PC-9 (cell line): ENCODE data around the gene BNIPL. TPM values are rescaled to one million over a fixed set of nuclear protein-coding genes. Genes with fewer than 3 reads are reported as not detected.

ENCODE experiments used
- BruUV-seq: library from RNA; stranded (reverse); fragments of 400-500 nt; replicated peaks from 2 replicates; lab custom pipeline; 2021; lab: Mats Ljungman, UMichigan
- CTCF ChIA-PET: fragments of 300-600 bp; sonication (Branson Sonifier 250); formaldehyde crosslinking; loops from one replicate; lab custom pipeline; 2022; ENCODE audit warnings: antibody characterized with exemption; lab: Charles Lee
- POLR2A ChIA-PET: fragments of 300-600 bp; sonication (Branson Sonifier 250); formaldehyde crosslinking; loops from one replicate; lab custom pipeline; 2022; ENCODE audit warnings: antibody characterized with exemption; ENCODE audit not compliant: unreplicated experiment; lab: Charles Lee
- DNase-seq, 2 experiments: peaks; one replicate each; pipeline versions ENCODE4 v3.0.0 to v3.0.0-alpha.2; 2015 to 2022; ENCODE audit warnings: mixed read lengths in 1 of 2
- H2AFZ ChIP-seq: fragments of 200-600 bp; sonication (generic); 2 replicates; pipeline ENCODE4 v1.8.1; 2017; ENCODE audit warnings: antibody characterized with exemption
- H3F3A ChIP-seq: fragments of 200-600 bp; sonication (generic); 2 replicates; pipeline ENCODE4 v1.8.1; 2017; ENCODE audit warnings: antibody characterized with exemption, mild to moderate bottlenecking, low read depth; ENCODE audit not compliant: insufficient read depth
- H3K27ac ChIP-seq: fragments of 200-600 bp; sonication (generic); 2 replicates; pipeline ENCODE4 v1.6.1; 2016; ENCODE audit warnings: mixed run types
- H3K27me3 ChIP-seq: fragments of 200-600 bp; sonication (generic); 2 replicates; pipeline ENCODE4 v1.6.1; 2016; ENCODE audit warnings: low read depth, mixed run types; ENCODE audit not compliant: insufficient read depth
- H3K36me3 ChIP-seq: fragments of 200-600 bp; sonication (generic); 2 replicates; pipeline ENCODE4 v1.6.1; 2016; ENCODE audit warnings: low read depth, mixed run types
- H3K4me1 ChIP-seq: fragments of 200-600 bp; sonication (generic); replicated peaks from 2 replicates; pipeline ENCODE4 v1.6.1; 2016; ENCODE audit warnings: mixed run types; ENCODE audit not compliant: insufficient read depth
- H3K4me2 ChIP-seq: fragments of 200-600 bp; sonication (generic); 2 replicates; pipeline ENCODE4 v1.6.1; 2017; ENCODE audit warnings: mixed run types
- H3K4me3 ChIP-seq: fragments of 200-600 bp; sonication (generic); 2 replicates; pipeline ENCODE4 v1.6.1; 2016; ENCODE audit warnings: mixed run types
- H3K79me2 ChIP-seq: fragments of 200-600 bp; sonication (generic); 2 replicates; pipeline ENCODE4 v1.6.1; 2017; ENCODE audit warnings: low read depth, mixed run types
- H3K9me2 ChIP-seq: fragments of 200-600 bp; sonication (generic); 2 replicates; pipeline ENCODE4 v1.8.1; 2017; ENCODE audit warnings: mild to moderate bottlenecking; ENCODE audit not compliant: insufficient read depth
- H3K9me3 ChIP-seq: fragments of 200-600 bp; sonication (generic); 2 replicates; pipeline ENCODE4 v1.8.1; 2016; ENCODE audit warnings: low read depth; ENCODE audit not compliant: insufficient read depth
- H4K20me1 ChIP-seq: fragments of 200-600 bp; sonication (generic); 2 replicates; pipeline ENCODE4 v1.8.1; 2017; ENCODE audit not compliant: insufficient read depth
- EZH2 ChIP-seq: fragments of 200-600 bp; sonication (generic); IDR thresholded peaks from 2 replicates; pipeline ENCODE4 v1.8.0; 2017; ENCODE audit warnings: antibody characterized with exemption, low read depth
- intact Hi-C: fragments of 100-400 bp; cut with micrococcal nuclease; formaldehyde crosslinking; loops from one replicate; pipeline ENCODE4 v1.10.0; 2022; ENCODE audit not compliant: unreplicated experiment
- total RNA-seq: library from RNA; stranded (reverse); gene quantifications from 2 replicates; pipeline ENCODE4 v1.2.3, GENCODE V29; 2021
- TF ChIP-seq, protein P1 (sequence below): fragments of 200-600 bp; sonication (generic); conservative IDR thresholded peaks from 2 replicates; pipeline ENCODE4 v1.6.1; 2017; ENCODE audit warnings: mixed run types, antibody characterized with exemption, mild to moderate bottlenecking, moderate library complexity

The BNIPL gene
- total RNA-seq, 1 experiment from 2014 or later, result 3.0 TPM

DNA sequence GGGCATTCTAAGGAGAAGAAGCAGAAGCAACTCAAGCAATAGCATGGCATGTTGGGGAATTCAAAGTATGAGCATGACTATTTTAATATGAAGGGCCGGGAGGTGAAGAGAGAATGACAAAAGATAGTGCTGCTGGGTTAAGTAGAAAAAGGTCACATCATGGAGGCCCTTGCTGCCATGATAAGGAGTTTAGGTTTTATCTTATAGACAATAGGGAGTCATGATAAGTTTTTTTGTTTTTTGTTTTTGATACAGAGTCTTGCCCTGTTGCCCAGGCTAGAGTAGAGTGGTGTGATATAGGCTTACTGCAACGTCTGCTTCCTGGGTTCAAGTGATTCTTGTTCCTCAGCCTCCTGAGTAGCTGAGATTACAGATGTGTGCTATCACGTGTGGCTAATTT lies 3.1 kb downstream of the BNIPL start:
- TF ChIP-seq, protein P1, sequence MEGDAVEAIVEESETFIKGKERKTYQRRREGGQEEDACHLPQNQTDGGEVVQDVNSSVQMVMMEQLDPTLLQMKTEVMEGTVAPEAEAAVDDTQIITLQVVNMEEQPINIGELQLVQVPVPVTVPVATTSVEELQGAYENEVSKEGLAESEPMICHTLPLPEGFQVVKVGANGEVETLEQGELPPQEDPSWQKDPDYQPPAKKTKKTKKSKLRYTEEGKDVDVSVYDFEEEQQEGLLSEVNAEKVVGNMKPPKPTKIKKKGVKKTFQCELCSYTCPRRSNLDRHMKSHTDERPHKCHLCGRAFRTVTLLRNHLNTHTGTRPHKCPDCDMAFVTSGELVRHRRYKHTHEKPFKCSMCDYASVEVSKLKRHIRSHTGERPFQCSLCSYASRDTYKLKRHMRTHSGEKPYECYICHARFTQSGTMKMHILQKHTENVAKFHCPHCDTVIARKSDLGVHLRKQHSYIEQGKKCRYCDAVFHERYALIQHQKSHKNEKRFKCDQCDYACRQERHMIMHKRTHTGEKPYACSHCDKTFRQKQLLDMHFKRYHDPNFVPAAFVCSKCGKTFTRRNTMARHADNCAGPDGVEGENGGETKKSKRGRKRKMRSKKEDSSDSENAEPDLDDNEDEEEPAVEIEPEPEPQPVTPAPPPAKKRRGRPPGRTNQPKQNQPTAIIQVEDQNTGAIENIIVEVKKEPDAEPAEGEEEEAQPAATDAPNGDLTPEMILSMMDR, result no peak
- no peak for TF ChIP-seq EZH2
- intact Hi-C loops, result no loop called here
- CTCF ChIA-PET, result no interaction called here
- no TSS peak for BruUV-seq
- Histone ChIP-seq H3K9me2 (no peaks in the 10 kb centered on the region), H3K4me2 (no peak overlapping the region), H3K4me3 (no peak overlapping the region), H3K79me2 (no peaks in the 10 kb centered on the region), H3K9me3 (no peaks in the 10 kb centered on the region), H3K4me1 (peaks cover 12% of the 10 kb centered on the region), H3K36me3 (no peaks in the 10 kb centered on the region), H2AFZ (no peak overlapping the region), H4K20me1 (no peaks in the 10 kb centered on the region), H3K27ac (no peak overlapping the region), H3K27me3 (no peaks in the 10 kb centered on the region), H3F3A (no peaks in the 10 kb centered on the region)
- POLR2A ChIA-PET, result no interaction called here
- no peak for DNase-seq

DNA sequence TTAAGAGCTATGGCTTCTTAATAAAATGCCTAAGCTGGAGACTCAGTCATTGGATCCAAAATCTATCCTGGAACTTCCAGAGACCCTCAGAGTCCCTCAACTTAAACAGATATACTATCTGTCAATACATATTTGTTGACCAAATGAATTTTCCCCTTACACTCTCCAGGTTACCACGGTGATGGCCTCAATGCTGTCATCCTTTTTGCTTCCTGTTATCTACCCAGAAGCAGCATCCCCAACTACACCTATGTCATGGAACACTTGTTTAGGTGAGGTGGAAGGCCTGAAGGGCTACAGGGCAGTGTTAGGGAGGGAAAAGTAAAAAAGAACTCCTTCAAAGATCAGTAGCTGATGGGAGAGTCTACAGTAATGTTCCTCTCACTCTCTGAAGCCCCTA lies 6.8 kb downstream of the BNIPL start:
- H3K9me3 ChIP-seq, result no peaks in the 10 kb centered on the region
- no peaks in the 10 kb centered on the region for H3K79me2 ChIP-seq
- H3K27me3 ChIP-seq, result no peaks in the 10 kb centered on the region
- H3K27ac ChIP-seq, result no peak overlapping the region
- no peak overlapping the region for H3K4me2 ChIP-seq
- H3K9me2 ChIP-seq, result no peaks in the 10 kb centered on the region
- POLR2A ChIA-PET, result no interaction called here
- no peaks in the 10 kb centered on the region; the same call in 1 of the 2 replicates for H3K4me1 ChIP-seq
- CTCF ChIA-PET, result no interaction called here
- no peak for TF ChIP-seq EZH2
- H3K36me3 ChIP-seq, result no peaks in the 10 kb centered on the region
- no peak for DNase-seq
- H4K20me1 ChIP-seq, result no peaks in the 10 kb centered on the region
- intact Hi-C loops, result no loop called here
- H2AFZ ChIP-seq, result no peak overlapping the region
- BruUV-seq, result no TSS peak
- H3K4me3 ChIP-seq, result no peak overlapping the region
- 0 out of 2 replicates have a peak, but pooled peaks cover 7% of the 10 kb centered on the region for H3F3A ChIP-seq

DNA sequence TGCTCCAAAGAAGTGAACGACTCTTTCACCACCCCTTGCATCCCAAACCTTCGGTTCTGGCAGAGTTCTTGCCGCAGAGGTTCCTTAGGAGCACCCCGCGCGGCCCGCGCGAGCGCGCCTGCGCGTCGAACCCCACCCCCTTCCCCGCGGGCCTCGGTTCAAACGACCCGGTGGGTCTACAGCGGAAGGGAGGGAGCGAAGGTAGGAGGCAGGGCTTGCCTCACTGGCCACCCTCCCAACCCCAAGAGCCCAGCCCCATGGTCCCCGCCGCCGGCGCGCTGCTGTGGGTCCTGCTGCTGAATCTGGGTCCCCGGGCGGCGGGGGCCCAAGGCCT lies 11.2 kb downstream of the BNIPL start, which contains the start of gene C1orf56:
C1orf56 (plus strand) TSS at position 161 of the 334 bp plus-strand sequence; CDS start at position 258, 97 bp downstream.
- 0 out of 2 replicates have a peak, but pooled peaks cover 5% of the 10 kb centered on the region for H3K36me3 ChIP-seq
- no peak for TF ChIP-seq EZH2
- TF ChIP-seq, protein P1, result no peak
- H3F3A ChIP-seq, result peaks cover 32% of the 10 kb centered on the region
- no peaks in the 10 kb centered on the region for H4K20me1 ChIP-seq
- POLR2A ChIA-PET, result interaction anchor here (0.6 to 0.7 kb wide), 2 partner anchors 41 to 101 kb away, joined by 3 to 4 read pairs; no protein-coding TSS in a partner anchor
- peak in 1 of 2 experiments; percentile 70 for DNase-seq
- H3K27ac ChIP-seq, result peak within 1 kb of the TSS; percentile 9
- intact Hi-C loops, result loop anchor here (1.0 kb wide), 1 partner anchor 39 kb away; the partner anchor contains the start of gene PRUNE1
- H3K4me2 ChIP-seq, result peak within 1 kb of the TSS; percentile 97
- BruUV-seq, result no TSS peak
- no peaks in the 10 kb centered on the region for H3K79me2 ChIP-seq
- peak within 1 kb of the TSS; percentile 66 for H3K4me3 ChIP-seq
- no peaks in the 10 kb centered on the region for H3K9me3 ChIP-seq
- H3K27me3 ChIP-seq, result no peaks in the 10 kb centered on the region
- no peaks in the 10 kb centered on the region for H3K9me2 ChIP-seq
- H3K4me1 ChIP-seq, result peaks cover 5% of the 10 kb centered on the region
- CTCF ChIA-PET, result interaction anchor here (0.6 to 1.1 kb wide), 3 partner anchors 10 to 1943 kb away, joined by 3 to 5 read pairs (median 5); no protein-coding TSS in a partner anchor
- H2AFZ ChIP-seq, result peak within 1 kb of the TSS; percentile 89
